ENCODE data around the gene ZNF140. TPM values are rescaled to one million over a fixed set of nuclear protein-coding genes. Genes with fewer than 3 reads are reported as not detected.

Gene ZNF140
- total and polyA plus RNA-seq, 2 of the 13 experiments (the other 11 are each of a cell fraction or from before 2014, with no cell fraction given): 8.7 to 13.5 TPM

DNA sequence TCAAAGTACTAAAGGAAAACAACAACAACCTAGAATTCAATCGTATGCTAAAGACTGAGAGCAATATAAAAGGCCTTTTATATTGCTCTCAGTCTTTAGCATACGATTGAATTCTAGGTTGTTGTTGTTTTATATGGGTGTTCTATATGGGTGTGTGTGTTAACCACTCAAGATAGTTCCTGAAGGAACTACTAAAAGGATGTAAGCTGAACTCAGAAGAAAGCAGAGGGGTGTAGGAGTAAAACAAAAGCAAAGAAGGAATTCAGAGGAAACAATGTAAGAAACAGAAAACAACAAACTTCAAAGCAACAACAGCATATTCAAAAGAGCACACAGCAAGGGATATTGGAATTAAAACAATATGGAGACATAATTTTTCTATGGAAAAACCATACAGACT is 44.0 kb downstream of the ZNF140 start:
- TF ChIP-seq RNF2 (conservative IDR thresholded peaks at IDR 0.05; ENCODE audit: low read depth) (no peak), ZNF724P (CRISPR knock-in tag; IDR thresholded peaks at IDR 0.05; ENCODE audit: borderline replicate concordance) (no peak), FOXO1 (CRISPR knock-in tag; IDR thresholded peaks at IDR 0.05) (no peak), ZFP1 (CRISPR knock-in tag; IDR thresholded peaks at IDR 0.05) (no peak), ZNF607 (CRISPR knock-in tag; IDR thresholded peaks at IDR 0.05; ENCODE audit: borderline replicate concordance) (no peak), ZC3H4 (CRISPR knock-in tag; IDR thresholded peaks at IDR 0.05; ENCODE audit: borderline replicate concordance) (no peak), ZNF572 (CRISPR knock-in tag; IDR thresholded peaks at IDR 0.05) (no peak), PRPF4 (IDR thresholded peaks at IDR 0.05; ENCODE audit: low read depth, low read length, poor library complexity, severe bottlenecking) (no peak), ZFP36L1 (CRISPR knock-in tag; IDR thresholded peaks at IDR 0.05) (no peak), SALL2 (CRISPR knock-in tag; IDR thresholded peaks at IDR 0.05) (no peak), RFX1 (IDR thresholded peaks at IDR 0.05) (no peak), RFXAP (CRISPR knock-in tag; IDR thresholded peaks at IDR 0.05; ENCODE audit: borderline replicate concordance) (no peak), ZFAT (CRISPR knock-in tag; conservative IDR thresholded peaks at IDR 0.05) (no peak), ARID2 (CRISPR knock-in tag; IDR thresholded peaks at IDR 0.05; ENCODE audit: borderline replicate concordance) (no peak), CBX1 (IDR thresholded peaks at IDR 0.05; ENCODE audit: low read depth) (no peak)
- TF ChIP-seq, protein P1, sequence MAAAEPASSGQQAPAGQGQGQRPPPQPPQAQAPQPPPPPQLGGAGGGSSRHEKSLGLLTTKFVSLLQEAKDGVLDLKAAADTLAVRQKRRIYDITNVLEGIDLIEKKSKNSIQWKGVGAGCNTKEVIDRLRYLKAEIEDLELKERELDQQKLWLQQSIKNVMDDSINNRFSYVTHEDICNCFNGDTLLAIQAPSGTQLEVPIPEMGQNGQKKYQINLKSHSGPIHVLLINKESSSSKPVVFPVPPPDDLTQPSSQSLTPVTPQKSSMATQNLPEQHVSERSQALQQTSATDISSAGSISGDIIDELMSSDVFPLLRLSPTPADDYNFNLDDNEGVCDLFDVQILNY (CRISPR knock-in tag; conservative IDR thresholded peaks at IDR 0.05): no peak
- TF ChIP-seq, protein P2, sequence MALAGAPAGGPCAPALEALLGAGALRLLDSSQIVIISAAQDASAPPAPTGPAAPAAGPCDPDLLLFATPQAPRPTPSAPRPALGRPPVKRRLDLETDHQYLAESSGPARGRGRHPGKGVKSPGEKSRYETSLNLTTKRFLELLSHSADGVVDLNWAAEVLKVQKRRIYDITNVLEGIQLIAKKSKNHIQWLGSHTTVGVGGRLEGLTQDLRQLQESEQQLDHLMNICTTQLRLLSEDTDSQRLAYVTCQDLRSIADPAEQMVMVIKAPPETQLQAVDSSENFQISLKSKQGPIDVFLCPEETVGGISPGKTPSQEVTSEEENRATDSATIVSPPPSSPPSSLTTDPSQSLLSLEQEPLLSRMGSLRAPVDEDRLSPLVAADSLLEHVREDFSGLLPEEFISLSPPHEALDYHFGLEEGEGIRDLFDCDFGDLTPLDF (CRISPR knock-in tag; IDR thresholded peaks at IDR 0.05): no peak
- TF ChIP-seq, protein P3, sequence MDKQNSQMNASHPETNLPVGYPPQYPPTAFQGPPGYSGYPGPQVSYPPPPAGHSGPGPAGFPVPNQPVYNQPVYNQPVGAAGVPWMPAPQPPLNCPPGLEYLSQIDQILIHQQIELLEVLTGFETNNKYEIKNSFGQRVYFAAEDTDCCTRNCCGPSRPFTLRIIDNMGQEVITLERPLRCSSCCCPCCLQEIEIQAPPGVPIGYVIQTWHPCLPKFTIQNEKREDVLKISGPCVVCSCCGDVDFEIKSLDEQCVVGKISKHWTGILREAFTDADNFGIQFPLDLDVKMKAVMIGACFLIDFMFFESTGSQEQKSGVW (CRISPR knock-in tag; IDR thresholded peaks at IDR 0.05; ENCODE audit: borderline replicate concordance): no peak
- TF ChIP-seq, protein P4, sequence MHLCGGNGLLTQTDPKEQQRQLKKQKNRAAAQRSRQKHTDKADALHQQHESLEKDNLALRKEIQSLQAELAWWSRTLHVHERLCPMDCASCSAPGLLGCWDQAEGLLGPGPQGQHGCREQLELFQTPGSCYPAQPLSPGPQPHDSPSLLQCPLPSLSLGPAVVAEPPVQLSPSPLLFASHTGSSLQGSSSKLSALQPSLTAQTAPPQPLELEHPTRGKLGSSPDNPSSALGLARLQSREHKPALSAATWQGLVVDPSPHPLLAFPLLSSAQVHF (CRISPR knock-in tag; IDR thresholded peaks at IDR 0.05): no peak
- TF ChIP-seq, protein P5, sequence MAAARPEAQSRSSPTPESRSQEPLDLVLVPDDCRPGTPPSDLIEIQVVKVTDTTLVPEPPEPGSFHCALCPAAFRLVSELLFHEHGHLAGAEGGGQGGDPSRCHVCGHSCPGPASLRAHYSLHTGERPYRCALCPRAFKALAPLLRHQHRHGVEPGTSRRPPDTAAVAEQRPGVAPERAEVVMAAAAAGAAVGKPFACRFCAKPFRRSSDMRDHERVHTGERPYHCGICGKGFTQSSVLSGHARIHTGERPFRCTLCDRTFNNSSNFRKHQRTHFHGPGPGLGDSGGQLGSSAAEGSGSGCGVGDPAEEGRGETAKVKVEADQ (CRISPR knock-in tag; IDR thresholded peaks at IDR 0.05; ENCODE audit: borderline replicate concordance): no peak
- Histone ChIP-seq H3K4me1 (ENCODE audit: insufficient read depth, low read length) (0 out of 2 replicates have a peak, but pooled peaks cover 4% of the 10 kb centered on the region), H4K20me1 (ENCODE audit: insufficient read depth, low read length) (no peaks in the 10 kb centered on the region), H3K27me3 (ENCODE audit: control insufficient read depth in 1 of 2, insufficient read depth in 2 of 2, low read length in 2 of 2) (no peaks in the 10 kb centered on the region), H3K27ac (ENCODE audit: extremely low read length, insufficient read depth, low read length) (no peak overlapping the region), H3K9ac (ENCODE audit: insufficient read depth, low read depth, low read length) (no peak overlapping the region), H3K36me3 (replicated peaks in 1 of 2; ENCODE audit: control insufficient read depth in 1 of 2, insufficient read depth in 2 of 2, low read length in 2 of 2) (peaks cover 10 to 20% of the 10 kb centered on the region in 2 experiments), H2AFZ (ENCODE audit: low read length) (no peak overlapping the region), H3K4me2 (ENCODE audit: low read depth, low read length) (no peak overlapping the region), H3K4me3 (replicated peaks in 1 of 3; ENCODE audit: insufficient read depth in 1 of 3, low read depth in 2 of 3, low read length in 3 of 3) (no peak overlapping the region), H3K79me2 (ENCODE audit: insufficient read depth, low read length) (no peaks in the 10 kb centered on the region), H3K9me3 (ENCODE audit: low read length) (peaks cover 87% of the 10 kb centered on the region)
- ATAC-seq (no peak), DNase-seq (ENCODE audit: low spot score) (no peak), FAIRE-seq (no peak)
- POLR2A ChIA-PET: no interaction called here
- BruUV-seq (replicated peaks): no TSS peak
- intact Hi-C loops (cut with micrococcal nuclease; ENCODE audit: unreplicated experiment) (no loop called here), in situ Hi-C loops (cut with HindIII; ENCODE audit: extremely low pct_ligation_motif_present, low pct_unique_long_range_greater_than_20kb) (no loop called here)
- 96% methylated on average over 2 of the region's 2 CpGs for WGBS (ENCODE audit: low lambda C conversion rate)
- CTCF ChIA-PET (ENCODE audit: low intra/inter-chr PET ratio, low total read pairs): no interaction called here

Measured in HepG2 (cell line).